ENCODE data around the gene FAM89B. TPM values are rescaled to one million over a fixed set of nuclear protein-coding genes. Genes with fewer than 3 reads are reported as not detected.

Gene FAM89B
- total and polyA plus RNA-seq, 2 of the 8 experiments (the other 6 are each of a cell fraction or from before 2014, with no cell fraction given) = 15.8 to 32.4 TPM

DNA sequence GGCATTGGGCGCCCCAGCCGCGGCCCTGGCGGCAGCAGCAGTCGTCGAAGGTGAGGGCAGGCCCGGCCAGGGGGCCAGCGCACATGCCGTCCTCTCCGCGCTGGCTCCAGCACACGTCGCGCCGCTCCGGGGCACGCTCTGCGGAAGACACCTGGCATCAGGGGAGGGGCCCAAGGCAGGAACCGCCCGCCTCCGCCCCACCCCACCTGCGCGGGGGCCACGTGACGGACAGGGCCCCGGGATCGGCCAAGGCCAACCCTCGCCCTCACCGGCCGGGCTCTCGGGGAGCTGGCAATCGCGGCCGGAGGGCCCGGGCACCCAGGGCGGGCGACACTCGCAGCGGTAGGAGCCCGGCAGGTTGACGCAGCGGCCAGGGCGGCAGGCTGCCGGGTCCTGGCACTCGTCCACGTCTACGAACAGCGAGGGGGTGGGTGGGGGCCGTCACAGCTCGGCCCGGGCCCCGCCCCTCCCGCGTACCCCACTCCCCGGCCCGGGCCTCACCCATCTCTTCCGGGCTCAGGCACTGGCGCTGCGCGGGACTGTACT is 32.5 kb upstream of the FAM89B start:
- no peak overlapping the region for H2AK5ac ChIP-seq (ENCODE audit: low read depth, low read length)
- no peak overlapping the region for H3K4ac ChIP-seq (replicated peaks; ENCODE audit: insufficient read length, low read depth, low read length)
- H3K9ac ChIP-seq (replicated peaks in 1 of 4; ENCODE audit: extremely low read depth in 1 of 4, low read depth in 3 of 4, low read length in 3 of 4) = no peak overlapping the region
- no peak overlapping the region for H2BK120ac ChIP-seq (replicated peaks; ENCODE audit: low read depth, low read length)
- H3K23me2 ChIP-seq (ENCODE audit: low read depth, low read length) = peaks cover 17% of the 10 kb centered on the region
- peak overlapping the region; percentile 64 to 89 for H3K4me2 ChIP-seq (ENCODE audit: insufficient read depth in 1 of 2, low read depth in 2 of 2, low read length in 2 of 2)
- H3K4me1 ChIP-seq (replicated peaks in 1 of 4; ENCODE audit: control insufficient read depth in 3 of 4, insufficient read depth in 4 of 4, low read length in 3 of 4) = peaks cover 0 to 9% (median 1%) of the 10 kb centered on the region in 4 experiments; a peak in 5 of 7 replicates
- no peak overlapping the region for H2BK12ac ChIP-seq (ENCODE audit: low read depth, low read length)
- H2AFZ ChIP-seq (ENCODE audit: low read length) = no peak overlapping the region
- H4K8ac ChIP-seq (ENCODE audit: extremely low read depth, insufficient read depth, low read length) = peak overlapping the region; percentile 73
- ChIA-PET POLR2A (ENCODE audit: partially characterized antibody) (interaction anchor here (0.6 to 5.2 kb wide), 21 partner anchors 9 to 662 kb away, joined by 3 to 62 read pairs (median 4); partner anchors contain the start of genes EHD1, FAM89B, MALAT1 and NEAT1), CTCF (ENCODE audit: partially characterized antibody) (interaction anchor here (0.7 to 10.5 kb wide), 20 partner anchors 9 to 383 kb away, joined by 3 to 284 read pairs (median 5); partner anchors contain the start of genes EHBP1L1, FAM89B, LTBP3 and SCYL1)
- peak overlapping the region; percentile 73 for H4K91ac ChIP-seq (replicated peaks; ENCODE audit: insufficient read length, low read length)
- H2BK15ac ChIP-seq (ENCODE audit: low read length) = no peak overlapping the region
- DNase-seq (ENCODE audit: low read depth in 1 of 2, low spot score in 2 of 2) = peak in 1 of 2 experiments; percentile 89
- WGBS, 2 experiments (ENCODE audit: extremely low coverage in 1 of 2, insufficient coverage in 1 of 2, insufficient read length in 1 of 2, insufficient replicate concordance in 2 of 2, low coverage in 1 of 2, low lambda C conversion rate in 2 of 2, missing lambda C conversion rate in 1 of 2) = 1% methylated on average over 16 of the region's 60 CpGs; no CpG with 5 or more reads in 1 of the 2 experiments
- no peak overlapping the region for H4K5ac ChIP-seq (ENCODE audit: insufficient read length, low read depth, low read length)
- H2BK5ac ChIP-seq (ENCODE audit: low read depth, low read length) = peak overlapping the region; percentile 69; the same call in 1 of the 2 replicates
- H3K79me2 ChIP-seq (ENCODE audit: control insufficient read depth in 1 of 2, insufficient read depth in 2 of 2, low read length in 2 of 2) = no peaks in the 10 kb centered on the region
- peaks cover 0 to 6% (median 2%) of the 10 kb centered on the region in 4 experiments; a peak in 3 of 8 replicates for H3K36me3 ChIP-seq (ENCODE audit: control insufficient read depth in 2 of 4, insufficient read depth in 4 of 4, low read length in 3 of 4)
- H3K4me3 ChIP-seq (ENCODE audit: extremely low read depth in 1 of 4, insufficient read depth in 2 of 4, low read depth in 3 of 4, low read length in 4 of 4) = peak overlapping the region; percentile 16 to 68 (median 40)
- H3K79me1 ChIP-seq (ENCODE audit: low read depth, low read length) = no peaks in the 10 kb centered on the region
- no peak overlapping the region; the same call in 1 of the 2 replicates for H3K18ac ChIP-seq (ENCODE audit: extremely low read depth, low read length)
- no peak for FAIRE-seq
- H3K27ac ChIP-seq (ENCODE audit: low read depth, low read length) = no peak overlapping the region
- no peak overlapping the region for H3K14ac ChIP-seq (ENCODE audit: insufficient read length)
- peaks cover 0 to 31% (median 15%) of the 10 kb centered on the region in 4 experiments; a peak in 6 of 7 replicates for H3K27me3 ChIP-seq (replicated peaks in 1 of 4; ENCODE audit: control insufficient read depth in 3 of 4, extremely low read depth in 1 of 4, insufficient read depth in 3 of 4, low read length in 3 of 4)
- H3K23ac ChIP-seq (ENCODE audit: insufficient read length) = no peak overlapping the region
- peaks cover 3 to 18% of the 10 kb centered on the region in 2 experiments for H4K20me1 ChIP-seq (replicated peaks in 1 of 2; ENCODE audit: control insufficient read depth in 1 of 2, insufficient read depth in 2 of 2, low read length in 2 of 2)
- H3K9me3 ChIP-seq (ENCODE audit: insufficient read depth in 2 of 2, low read depth in 1 of 2, low read length in 1 of 2) = no peaks in the 10 kb centered on the region
- no peak overlapping the region for H2BK20ac ChIP-seq (ENCODE audit: low read length)
- no peak overlapping the region for H3K56ac ChIP-seq (replicated peaks; ENCODE audit: insufficient read length, low read depth, low read length)
- TF ChIP-seq SRF (IDR thresholded peaks at IDR 0.05; ENCODE audit: low read depth, low read length) (no peak), HDAC2 (IDR thresholded peaks at IDR 0.05; ENCODE audit: borderline replicate concordance in 1 of 2, low read depth in 2 of 2, low read length in 2 of 2) (no peak), SIX5 (IDR thresholded peaks at IDR 0.05; ENCODE audit: low read depth, low read length) (no peak), GTF2F1 (IDR thresholded peaks at IDR 0.05; ENCODE audit: borderline replicate concordance, low read depth, low read length) (no peak), KDM4A (IDR thresholded peaks at IDR 0.05; ENCODE audit: low read depth, low read length, severe bottlenecking) (peak; percentile 84), SUZ12 (IDR thresholded peaks at IDR 0.05; ENCODE audit: low read length) (peak; percentile 56), CBX5 (IDR thresholded peaks at IDR 0.05; ENCODE audit: low read depth, low read length) (no peak), POLR2A (IDR thresholded peaks at IDR 0.05; ENCODE audit: control extremely low read depth in 1 of 2, low read depth in 2 of 2, low read length in 2 of 2) (no peak), JUND (IDR thresholded peaks at IDR 0.05; ENCODE audit: low read length) (no peak), TCF12 (IDR thresholded peaks at IDR 0.05; ENCODE audit: low read depth, low read length) (0 out of 2 replicates have a peak, but pooled peaks have one; percentile 56), JUN (IDR thresholded peaks at IDR 0.05; ENCODE audit: low read depth, low read length) (no peak)
- TF ChIP-seq, protein P1, sequence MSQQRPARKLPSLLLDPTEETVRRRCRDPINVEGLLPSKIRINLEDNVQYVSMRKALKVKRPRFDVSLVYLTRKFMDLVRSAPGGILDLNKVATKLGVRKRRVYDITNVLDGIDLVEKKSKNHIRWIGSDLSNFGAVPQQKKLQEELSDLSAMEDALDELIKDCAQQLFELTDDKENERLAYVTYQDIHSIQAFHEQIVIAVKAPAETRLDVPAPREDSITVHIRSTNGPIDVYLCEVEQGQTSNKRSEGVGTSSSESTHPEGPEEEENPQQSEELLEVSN (IDR thresholded peaks at IDR 0.05) = peak; percentile 95

Data from H1 (cell line).